ENCODE results near the gene CBFA2T3.

CBFA2T3 gene

GRCh38 chr16:88976366-88977017, 515 bp downstream of the CBFA2T3 start:
- Mint-ChIP-seq H3K4me1 (peaks cover 45% of the 10 kb centered on the region), H3K27ac (no peak overlapping the region), H3K4me3 (no peak overlapping the region), H3K9me3 (peaks cover 0 to 10% of the 10 kb centered on the region in 2 donors), H3K27me3 (peaks cover 83% of the 10 kb centered on the region)
- DNase-seq (no peak), ATAC-seq (no peak)

DNA sequence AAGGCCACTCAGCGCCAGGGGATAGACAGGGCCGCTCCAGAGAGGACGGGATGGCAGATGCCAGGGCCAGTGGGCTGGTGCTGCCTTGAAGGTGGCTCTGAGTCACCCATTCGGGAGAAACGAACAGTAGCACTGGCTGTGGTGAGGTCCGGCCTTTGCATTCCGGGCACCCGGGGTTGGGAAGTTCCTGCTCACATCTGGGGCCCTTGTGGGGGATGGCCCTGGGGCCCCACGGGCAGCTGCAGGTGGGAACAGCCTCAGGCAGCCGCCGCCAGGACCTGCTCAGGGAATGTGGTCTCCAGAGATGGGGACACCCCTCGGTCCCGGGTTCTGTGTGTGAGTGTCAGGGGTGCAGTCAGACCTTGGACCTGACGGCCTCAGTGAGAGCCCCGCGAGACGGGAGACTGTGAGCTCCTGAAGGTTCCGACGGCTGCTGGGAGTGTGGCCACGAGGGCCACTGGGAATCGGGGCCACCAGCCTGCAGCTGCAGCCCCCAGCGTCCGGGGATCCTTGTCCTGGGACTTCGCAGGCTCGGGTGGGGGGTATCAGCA, 1.4 kb downstream of the CBFA2T3 start:
- peak overlapping the region in 1 of 2 donors; percentile 43 for H3K27ac Mint-ChIP-seq
- peaks cover 0 to 10% of the 10 kb centered on the region in 2 donors for H3K9me3 Mint-ChIP-seq
- H3K4me3 Mint-ChIP-seq: no peak overlapping the region
- peaks cover 45% of the 10 kb centered on the region for H3K4me1 Mint-ChIP-seq
- H3K27me3 Mint-ChIP-seq: peaks cover 76% of the 10 kb centered on the region
- DNase-seq (no peak), ATAC-seq (no peak)

DNA sequence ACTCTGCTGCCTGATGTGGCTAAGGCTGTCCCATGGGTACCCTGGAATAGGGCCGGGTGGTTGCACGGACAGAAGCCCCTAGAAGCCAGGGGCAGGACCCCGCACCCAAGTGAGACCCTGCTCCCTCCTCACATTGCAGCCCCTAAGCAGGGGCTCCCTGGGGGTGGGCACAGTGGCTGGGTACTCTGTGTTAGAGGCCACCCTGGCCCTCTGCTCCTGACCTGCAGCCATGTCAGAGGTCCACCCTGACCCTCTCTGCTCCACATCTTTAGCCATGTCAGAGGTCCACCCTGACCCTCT, 2.1 kb downstream of the CBFA2T3 start:
- no peak overlapping the region for H3K4me3 Mint-ChIP-seq
- peaks cover 76% of the 10 kb centered on the region for H3K27me3 Mint-ChIP-seq
- H3K9me3 Mint-ChIP-seq: peaks cover 0 to 5% of the 10 kb centered on the region in 2 donors
- H3K4me1 Mint-ChIP-seq: peaks cover 45% of the 10 kb centered on the region
- DNase-seq (no peak), ATAC-seq (peak; percentile 16)
- H3K27ac Mint-ChIP-seq: no peak overlapping the region

DNA sequence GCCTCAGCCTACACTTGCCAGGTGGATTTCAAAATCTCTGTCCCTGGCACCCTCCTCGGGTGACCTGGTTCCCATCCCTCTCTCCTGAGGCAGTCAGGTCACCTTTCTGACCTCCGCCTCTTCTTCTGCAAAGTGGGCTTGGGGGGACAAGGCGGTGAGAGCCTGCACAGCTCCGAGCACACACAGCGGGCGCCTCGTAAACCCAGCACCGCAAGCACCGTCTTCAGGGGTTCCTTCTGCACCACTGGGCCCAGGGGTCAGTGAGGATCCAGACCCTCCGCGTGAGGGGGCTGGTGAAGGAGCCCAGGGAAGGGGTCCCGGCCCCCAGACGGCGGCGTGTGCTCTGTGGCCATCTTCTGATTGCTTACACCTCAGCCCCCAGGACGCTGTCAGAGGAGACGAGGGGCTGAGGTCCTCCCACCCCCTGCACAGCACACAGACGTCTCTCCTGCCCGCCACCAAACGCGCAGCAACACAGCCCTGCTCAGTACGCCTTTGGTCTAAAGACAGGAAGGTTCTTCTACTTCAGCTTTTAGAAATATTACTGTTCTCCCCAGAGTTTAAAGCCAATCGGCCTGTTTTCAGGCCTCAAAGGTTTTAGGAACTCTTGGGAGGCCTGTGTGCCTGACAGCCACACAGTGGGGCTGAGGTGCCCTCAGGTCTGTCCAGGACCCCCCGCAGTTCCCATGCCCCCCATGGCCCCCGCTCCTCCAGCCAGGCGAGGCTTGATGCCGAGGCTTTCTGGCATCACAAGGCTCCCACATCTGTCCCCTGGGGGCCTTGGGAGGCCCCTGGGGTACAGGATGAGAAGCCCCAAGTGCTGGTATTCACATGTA, 2.7 kb downstream of the CBFA2T3 start:
- H3K9me3 Mint-ChIP-seq: no peaks in the 10 kb centered on the region
- no peak overlapping the region for H3K4me3 Mint-ChIP-seq
- H3K27me3 Mint-ChIP-seq: peaks cover 72% of the 10 kb centered on the region
- no peak overlapping the region for H3K27ac Mint-ChIP-seq
- peaks cover 44% of the 10 kb centered on the region for H3K4me1 Mint-ChIP-seq
- no peak for ATAC-seq
- DNase-seq: no peak

DNA sequence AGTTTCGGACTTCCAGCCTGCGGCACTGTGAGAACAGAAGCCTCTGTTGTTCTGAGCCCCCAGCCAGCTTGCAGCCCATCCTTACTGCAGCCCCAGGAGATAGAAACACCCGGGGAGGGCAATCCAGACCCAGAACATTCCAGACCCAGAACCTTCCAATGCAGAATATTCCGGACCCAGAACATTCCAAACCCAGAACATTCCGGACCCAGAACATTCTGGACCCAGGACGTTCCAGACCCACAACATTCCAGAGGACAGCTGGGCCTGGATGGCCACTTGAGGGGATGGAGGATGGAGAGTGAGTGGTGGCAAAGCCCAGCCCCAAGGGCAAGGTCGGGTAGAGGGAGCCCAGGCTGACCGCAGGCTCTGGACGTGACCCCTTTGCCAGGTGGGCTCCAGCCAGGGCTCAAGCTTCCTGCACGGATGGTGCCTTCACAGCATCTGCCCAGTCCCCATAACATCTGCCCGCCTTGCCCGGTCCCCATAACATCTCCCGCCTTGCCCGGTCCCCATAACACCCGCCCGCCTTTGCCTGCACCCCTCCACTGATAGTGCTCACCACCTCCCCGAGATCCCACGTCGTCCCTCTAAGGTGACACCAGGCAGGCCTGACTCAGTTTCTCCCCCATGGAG, 3.5 kb downstream of the CBFA2T3 start:
- Mint-ChIP-seq H3K27me3 (peaks cover 64% of the 10 kb centered on the region), H3K4me1 (peaks cover 44% of the 10 kb centered on the region), H3K4me3 (no peak overlapping the region), H3K9me3 (no peaks in the 10 kb centered on the region), H3K27ac (no peak overlapping the region)
- ATAC-seq (no peak), DNase-seq (no peak)

- peaks cover 47% of the 10 kb centered on the region for H3K4me1 Mint-ChIP-seq
- H3K4me3 Mint-ChIP-seq: no peak overlapping the region
- H3K27ac Mint-ChIP-seq: no peak overlapping the region
- no peak for DNase-seq
- H3K9me3 Mint-ChIP-seq: no peaks in the 10 kb centered on the region
- ATAC-seq: no peak
- H3K27me3 Mint-ChIP-seq: peaks cover 61% of the 10 kb centered on the region
Observed at GRCh38 chr16:88973007-88973410, 4.0 kb downstream of the CBFA2T3 start.

DNA sequence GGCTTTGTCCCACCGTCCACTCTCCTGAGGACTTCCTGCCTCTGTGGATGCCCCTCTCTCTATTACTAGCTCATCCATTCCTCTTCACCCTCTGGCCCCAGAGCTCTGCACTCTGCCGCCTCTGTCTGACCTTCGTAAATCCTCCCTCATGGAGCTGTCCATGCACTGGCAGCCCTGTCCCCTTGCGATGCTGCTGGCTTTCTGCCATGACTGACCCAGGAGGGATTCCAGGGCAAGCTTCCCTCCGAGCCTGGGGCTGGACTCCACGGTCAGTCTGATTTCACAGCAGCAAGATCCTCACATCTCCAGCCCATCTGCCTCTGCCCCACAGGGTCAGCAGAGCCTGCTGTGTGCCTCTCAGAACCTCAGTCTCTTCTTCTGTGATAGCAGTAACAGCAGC, 4.7 kb downstream of the CBFA2T3 start:
- Mint-ChIP-seq H3K9me3 (no peaks in the 10 kb centered on the region), H3K4me3 (no peak overlapping the region), H3K27me3 (peaks cover 61% of the 10 kb centered on the region), H3K4me1 (peaks cover 51% of the 10 kb centered on the region), H3K27ac (no peak overlapping the region)
- DNase-seq (no peak), ATAC-seq (no peak)

GRCh38 chr16:88971371-88972097, 5.5 kb downstream of the CBFA2T3 start:
- H3K4me1 Mint-ChIP-seq: peaks cover 47% of the 10 kb centered on the region
- no peak overlapping the region for H3K27ac Mint-ChIP-seq
- no peaks in the 10 kb centered on the region for H3K9me3 Mint-ChIP-seq
- no peak for DNase-seq
- peaks cover 57% of the 10 kb centered on the region for H3K27me3 Mint-ChIP-seq
- ATAC-seq: no peak
- H3K4me3 Mint-ChIP-seq: no peak overlapping the region

GRCh38 chr16:88970539-88971065, 6.4 kb downstream of the CBFA2T3 start:
- DNase-seq (no peak), ATAC-seq (no peak)
- Mint-ChIP-seq H3K4me1 (peaks cover 40% of the 10 kb centered on the region), H3K27ac (no peak overlapping the region), H3K4me3 (no peak overlapping the region), H3K9me3 (no peaks in the 10 kb centered on the region), H3K27me3 (peaks cover 48% of the 10 kb centered on the region)

- Mint-ChIP-seq H3K4me3 (no peak overlapping the region), H3K27me3 (peaks cover 42% of the 10 kb centered on the region), H3K9me3 (no peaks in the 10 kb centered on the region), H3K4me1 (peaks cover 35% of the 10 kb centered on the region), H3K27ac (no peak overlapping the region)
- DNase-seq: no peak
- ATAC-seq: no peak
Observed at GRCh38 chr16:88970050-88970449, 7.0 kb downstream of the CBFA2T3 start.

- Mint-ChIP-seq H3K4me1 (peaks cover 29% of the 10 kb centered on the region), H3K9me3 (no peaks in the 10 kb centered on the region), H3K27ac (no peak overlapping the region), H3K27me3 (peaks cover 36% of the 10 kb centered on the region), H3K4me3 (no peak overlapping the region)
- ATAC-seq: no peak
- no peak for DNase-seq
Observed at GRCh38 chr16:88969361-88969831, 7.6 kb downstream of the CBFA2T3 start.

GRCh38 chr16:88968589-88969280, 8.3 kb downstream of the CBFA2T3 start:
- peaks cover 23% of the 10 kb centered on the region for H3K4me1 Mint-ChIP-seq
- ATAC-seq: no peak
- no peak overlapping the region for H3K27ac Mint-ChIP-seq
- H3K9me3 Mint-ChIP-seq: no peaks in the 10 kb centered on the region
- no peak for DNase-seq
- peak overlapping the region in 1 of 2 donors; percentile 64 for H3K4me3 Mint-ChIP-seq
- peaks cover 29% of the 10 kb centered on the region for H3K27me3 Mint-ChIP-seq

- Mint-ChIP-seq H3K27ac (peak overlapping the region in 1 of 2 donors; percentile 6), H3K4me1 (peaks cover 24% of the 10 kb centered on the region), H3K4me3 (peak overlapping the region; percentile 19 to 64), H3K27me3 (peaks cover 29% of the 10 kb centered on the region), H3K9me3 (no peaks in the 10 kb centered on the region)
- ATAC-seq (peak; percentile 79), DNase-seq (peak; percentile 33 to 58)
Observed at GRCh38 chr16:88967830-88968588, 9.0 kb downstream of the CBFA2T3 start.
